HG03342 (cell line): ENCODE measurements around the gene RBM22.
"Not testable (repeated sequence)": the region's sequence is repeated elsewhere in the genome, so short reads cannot be mapped to it uniquely, and the experiment has no call there.

Source experiments
- ATAC-seq: cut with Tn5 transposase; IDR thresholded peaks from one replicate; pipeline ENCODE4 v1.9.1; 2021; ENCODE audit warnings: mild to moderate bottlenecking, moderate library complexity; ENCODE audit not compliant: unreplicated experiment

Gene RBM22

GRCh38 chr5:150700594-150701377 is at the start of gene RBM22:
RBM22 (minus strand) TSS chr5:150701062; CDS start chr5:150700985, 77 bp downstream.
- ATAC-seq: peak; percentile 95

DNA sequence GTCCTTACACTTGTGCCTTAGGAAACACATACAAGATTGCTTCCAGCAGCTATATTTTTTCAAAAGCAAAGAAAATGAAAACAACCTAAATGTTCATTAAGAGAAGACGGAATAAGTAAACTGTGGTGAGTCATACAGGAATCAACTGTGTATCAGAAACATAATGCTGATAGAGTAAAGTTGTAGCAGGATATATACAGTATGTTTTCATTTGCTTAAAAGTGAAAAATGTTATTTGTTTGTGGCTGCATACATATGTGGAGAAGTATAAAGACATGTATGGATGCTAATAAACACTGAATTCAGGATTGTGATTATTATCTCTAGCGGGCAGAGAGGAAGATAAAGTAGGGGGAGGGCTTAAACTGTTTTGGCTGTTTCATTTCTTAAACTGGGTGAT is 49.6 kb upstream of the RBM22 start:
- ATAC-seq: no peak

DNA sequence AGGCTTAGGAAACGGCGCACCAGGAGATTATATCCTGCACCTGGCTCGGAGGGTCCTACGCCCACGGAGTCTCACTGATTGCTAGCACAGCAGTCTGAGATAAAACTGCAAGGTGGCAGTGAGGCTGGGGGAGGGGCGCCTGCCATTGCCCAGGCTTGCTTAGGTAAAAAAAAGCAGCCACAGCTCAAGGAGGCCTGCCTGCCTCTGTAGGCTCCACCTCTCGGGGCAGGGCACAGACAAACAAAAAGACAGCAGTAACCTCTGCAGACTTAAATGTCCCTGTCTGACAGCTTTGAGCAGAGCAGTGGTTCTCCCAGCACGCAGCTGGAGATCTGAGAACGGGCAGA is 42.3 kb upstream of the RBM22 start:
- ATAC-seq: not testable (repeated sequence)

- not testable (repeated sequence) for ATAC-seq
Measured at GRCh38 chr5:150742455-150743141, 41.7 kb upstream of the RBM22 start.

- ATAC-seq: no peak
Measured at GRCh38 chr5:150740992-150741391, 40.1 kb upstream of the RBM22 start.

DNA sequence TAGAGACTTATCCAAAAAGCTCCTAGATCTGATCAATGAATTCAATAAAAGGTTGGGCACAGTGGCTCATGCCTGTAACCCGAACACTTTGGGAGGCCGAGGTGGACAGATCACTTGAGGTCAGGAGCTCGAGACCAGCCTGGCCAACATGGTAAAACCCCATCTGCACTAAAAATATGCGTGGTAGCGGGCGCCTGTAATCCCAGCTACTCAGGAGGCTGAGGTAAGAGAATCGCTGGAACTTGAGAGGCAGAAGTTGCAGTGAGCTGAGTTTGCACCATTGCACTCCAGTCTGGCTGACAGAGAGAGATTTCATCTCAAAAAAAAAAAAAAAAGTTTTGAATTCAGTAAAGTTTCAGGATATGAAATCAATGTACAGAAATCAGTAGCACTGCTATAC is 38.0 kb upstream of the RBM22 start:
- ATAC-seq: no peak

- peak; percentile 46 for ATAC-seq
Measured at GRCh38 chr5:150734579-150735384, 33.9 kb upstream of the RBM22 start.

GRCh38 chr5:150731669-150732242 is 30.9 kb upstream of the RBM22 start:
- no peak for ATAC-seq

GRCh38 chr5:150729859-150730258 is 29.0 kb upstream of the RBM22 start:
- no peak for ATAC-seq

DNA sequence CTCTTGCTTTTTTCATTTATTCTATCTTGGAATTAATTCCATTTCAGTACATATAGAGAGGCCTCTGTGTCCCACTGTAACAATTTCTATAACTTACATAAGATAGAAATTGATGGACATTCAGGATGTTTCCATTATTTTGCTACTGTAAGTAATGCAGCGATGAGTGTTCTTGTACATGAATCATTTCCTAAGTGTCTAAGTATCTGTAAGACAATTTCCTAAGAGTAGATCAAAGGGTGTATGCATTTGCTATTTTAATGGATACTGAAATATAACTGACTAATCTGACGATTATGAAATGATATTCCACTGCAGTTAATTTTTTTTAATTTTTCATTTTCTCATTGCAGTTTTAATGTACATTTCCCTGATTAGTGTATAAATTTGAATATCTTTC is 23.0 kb upstream of the RBM22 start:
- ATAC-seq: no peak

GRCh38 chr5:150710165-150710564 is 9.3 kb upstream of the RBM22 start:
- ATAC-seq: no peak

- no peak for ATAC-seq
Measured at GRCh38 chr5:150706776-150707390, 6.0 kb upstream of the RBM22 start.

DNA sequence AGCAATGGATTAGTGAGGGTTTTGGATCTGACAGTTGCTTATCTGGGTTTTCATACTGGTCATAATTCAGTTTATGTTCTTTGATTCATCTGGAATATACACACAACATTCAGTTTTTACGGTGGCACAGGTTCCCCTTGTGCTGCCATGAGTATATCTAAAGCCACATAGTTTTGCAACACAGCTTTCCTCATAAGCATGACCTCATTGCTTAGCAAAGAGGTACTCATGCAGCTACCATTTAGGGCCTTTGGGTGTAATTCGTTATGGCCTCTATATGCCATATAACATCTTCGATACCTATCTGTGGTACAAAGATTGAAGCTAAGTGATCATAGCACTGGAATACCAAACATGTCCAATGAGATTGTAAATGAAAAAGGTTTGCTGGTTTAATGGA is 2.9 kb upstream of the RBM22 start:
- ATAC-seq: no peak

DNA sequence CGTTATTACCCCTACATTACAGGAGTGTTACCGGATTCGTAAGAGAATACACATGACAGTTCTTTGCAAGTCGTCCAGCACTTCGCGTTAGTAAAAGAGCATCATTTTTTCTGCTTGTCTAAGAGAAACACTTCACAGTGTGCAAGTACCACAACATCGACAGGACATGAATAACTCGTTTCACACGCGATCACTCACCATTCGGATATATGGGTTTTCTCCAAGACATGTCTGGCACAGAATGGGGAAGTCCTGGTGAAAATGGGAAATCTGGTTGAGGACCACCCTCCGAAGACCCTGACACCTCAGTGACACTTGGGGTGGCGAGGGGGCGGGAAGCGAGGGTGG is 642 bp downstream of the RBM22 start:
- no peak for ATAC-seq

GRCh38 chr5:150694612-150695011 is 6.2 kb downstream of the RBM22 start:
- no peak for ATAC-seq

DNA sequence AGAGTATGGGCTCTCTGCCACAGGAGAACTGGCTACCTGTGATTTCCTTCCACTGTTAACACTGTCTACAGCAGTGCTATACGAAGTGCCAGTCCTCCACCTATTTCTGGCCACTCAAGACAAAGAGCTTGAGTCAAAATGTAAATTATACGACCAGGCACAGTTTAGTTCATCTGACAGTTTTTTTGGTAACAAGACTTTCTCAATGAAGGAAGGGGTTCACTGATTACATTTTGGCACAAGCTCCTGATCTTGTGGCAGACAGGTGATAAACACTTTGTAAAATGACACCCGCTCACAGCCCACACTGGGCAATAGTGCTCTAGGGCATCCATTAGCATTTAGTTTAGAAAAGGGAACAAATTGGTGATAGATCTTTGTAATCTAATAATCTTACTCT is 8.6 kb downstream of the RBM22 start:
- ATAC-seq: no peak

GRCh38 chr5:150690760-150691159 is 10.1 kb downstream of the RBM22 start:
- no peak for ATAC-seq

DNA sequence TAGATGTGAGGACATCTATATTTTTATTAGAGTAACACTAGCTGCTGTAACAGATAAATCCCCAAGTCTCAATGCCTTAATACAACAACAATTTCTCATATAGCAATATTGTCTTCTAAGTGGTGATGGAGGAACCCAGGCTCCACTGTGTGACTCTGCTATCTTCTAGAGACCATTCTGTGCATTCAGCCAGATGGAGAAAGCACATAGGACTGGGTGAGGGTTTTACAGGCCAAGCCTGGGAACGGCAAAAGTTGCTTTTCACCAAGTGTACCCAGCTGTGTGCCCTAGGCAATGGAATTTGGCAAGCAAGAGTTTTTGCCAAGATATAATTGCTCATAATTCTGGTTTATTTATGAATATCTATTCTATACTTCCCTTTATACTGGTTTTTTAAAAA is 11.7 kb downstream of the RBM22 start:
- no peak for ATAC-seq

GRCh38 chr5:150676578-150676977 is 24.3 kb downstream of the RBM22 start:
- ATAC-seq: no peak

DNA sequence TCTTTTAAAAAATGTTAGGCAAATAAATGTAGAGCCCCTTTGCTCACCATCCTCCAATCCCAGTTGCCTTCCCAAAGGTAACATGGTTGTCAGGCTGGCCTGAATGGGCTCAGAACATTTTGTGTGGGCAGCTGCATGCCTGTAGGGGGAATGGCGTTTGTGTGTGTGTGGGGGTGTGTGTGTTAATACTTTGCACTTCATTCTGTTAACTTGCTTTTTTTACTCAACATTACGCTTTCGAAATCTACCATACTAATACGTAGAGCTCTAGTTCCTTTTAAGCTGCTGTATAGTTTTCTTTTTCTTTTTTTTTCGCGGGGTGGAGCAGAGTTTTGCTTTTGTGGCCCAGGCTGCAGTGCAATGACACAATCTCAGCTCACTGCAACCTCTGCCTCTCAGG is 25.8 kb downstream of the RBM22 start:
- ATAC-seq: no peak

DNA sequence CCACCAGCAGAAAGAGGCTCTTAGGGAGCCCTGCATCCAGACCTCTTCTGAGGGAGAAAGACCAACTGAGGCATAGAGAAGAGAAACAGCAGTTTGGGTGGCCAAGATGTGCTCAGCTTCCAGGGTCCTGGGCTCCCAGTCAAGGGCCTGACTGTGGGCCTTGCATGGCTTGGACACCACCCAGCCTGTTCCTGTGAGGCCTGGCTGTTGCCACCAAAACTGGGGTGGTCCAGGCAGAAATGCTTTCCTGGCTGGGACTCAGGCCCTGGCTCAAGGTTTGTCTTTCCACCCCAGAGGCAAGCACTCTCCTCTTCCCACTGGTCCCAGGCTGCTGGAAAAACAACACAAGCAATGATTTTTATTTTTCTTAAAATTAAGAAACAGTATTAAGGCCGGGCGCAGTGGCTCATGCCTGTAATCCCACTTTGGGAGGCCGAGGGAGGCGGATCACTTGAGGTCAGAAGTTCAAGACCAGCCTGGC is 26.5 kb downstream of the RBM22 start:
- ATAC-seq: no peak
